CMK (cell line): ENCODE data around the gene EPB41L3.

Experiments
- DNase-seq: peaks from one replicate; pipeline ENCODE4 v3.0.0-alpha.2; 2010; ENCODE audit warnings: low read depth

EPB41L3 gene

GRCh38 chr18:5413447-5413846 lies 130.3 kb downstream of the EPB41L3 start:
- no peak for DNase-seq

DNA sequence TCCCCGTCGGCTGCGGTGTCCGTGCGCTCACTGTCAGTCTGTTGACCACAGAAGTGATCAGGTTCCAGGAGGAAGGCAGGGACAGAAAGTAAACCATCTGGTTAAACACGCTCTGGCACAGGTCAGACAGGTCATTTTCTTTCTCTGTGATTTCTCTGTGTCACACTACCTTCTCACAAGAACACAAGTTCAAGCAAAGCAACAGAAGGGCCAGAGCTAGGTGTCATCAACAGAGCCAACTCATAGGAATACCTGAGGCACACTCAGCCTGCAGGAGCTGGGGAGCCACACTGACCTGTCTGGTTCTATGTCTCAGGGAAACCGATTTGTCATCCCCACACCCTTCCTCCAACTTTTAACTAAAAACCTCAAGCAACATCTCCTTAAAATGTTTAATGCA lies 133.2 kb downstream of the EPB41L3 start:
- DNase-seq: no peak

DNA sequence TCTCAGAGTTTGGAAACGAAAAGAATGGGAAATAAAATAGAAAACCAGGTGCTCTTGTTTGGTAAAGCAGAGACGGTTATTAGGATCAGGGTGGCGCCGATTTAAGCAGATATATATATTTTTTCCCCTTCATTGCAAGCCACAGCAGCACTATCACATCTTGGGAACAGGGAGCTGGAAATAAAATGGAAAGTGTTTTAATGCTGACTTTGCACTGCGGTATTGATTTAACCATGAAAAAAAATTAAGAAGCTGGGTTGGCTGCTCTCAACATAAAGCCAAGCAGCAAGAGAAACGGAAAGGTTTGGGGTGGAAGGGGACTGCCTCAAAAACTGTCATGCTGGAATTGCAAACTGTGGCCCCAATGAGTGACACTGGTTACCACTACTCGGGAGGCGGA lies 145.5 kb downstream of the EPB41L3 start:
- no peak for DNase-seq

GRCh38 chr18:5397102-5397501 lies 146.7 kb downstream of the EPB41L3 start:
- no peak for DNase-seq

GRCh38 chr18:5395860-5396448 lies 147.8 kb downstream of the EPB41L3 start:
- DNase-seq: no peak

GRCh38 chr18:5393779-5394178 lies 150.0 kb downstream of the EPB41L3 start:
- DNase-seq: no peak

DNA sequence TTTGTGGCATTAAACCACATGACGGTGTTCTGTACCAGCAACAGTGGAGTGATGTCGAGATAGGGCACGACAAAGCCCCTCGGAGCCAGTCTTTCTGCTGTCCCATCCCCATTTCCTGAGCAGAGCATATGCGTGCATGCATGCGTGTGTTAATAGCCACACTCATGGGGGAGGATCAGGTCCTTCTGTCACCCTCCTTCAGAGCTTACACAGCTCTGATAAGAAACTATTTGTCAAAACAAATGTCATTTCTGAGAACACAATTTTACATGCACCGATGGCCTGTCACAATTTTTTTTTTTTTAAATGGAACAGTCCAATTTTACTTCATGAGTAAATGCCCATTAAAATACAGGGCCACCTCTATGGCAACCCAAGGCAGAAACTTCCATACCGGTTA lies 152.4 kb downstream of the EPB41L3 start:
- no peak for DNase-seq

GRCh38 chr18:5389356-5389755 lies 154.4 kb downstream of the EPB41L3 start:
- DNase-seq: no peak

- DNase-seq: no peak
Observed at GRCh38 chr18:5388896-5389295, 154.9 kb downstream of the EPB41L3 start.

GRCh38 chr18:5380586-5380985 lies 163.2 kb downstream of the EPB41L3 start:
- no peak for DNase-seq

GRCh38 chr18:5376986-5377385 lies 166.8 kb downstream of the EPB41L3 start:
- no peak for DNase-seq

DNA sequence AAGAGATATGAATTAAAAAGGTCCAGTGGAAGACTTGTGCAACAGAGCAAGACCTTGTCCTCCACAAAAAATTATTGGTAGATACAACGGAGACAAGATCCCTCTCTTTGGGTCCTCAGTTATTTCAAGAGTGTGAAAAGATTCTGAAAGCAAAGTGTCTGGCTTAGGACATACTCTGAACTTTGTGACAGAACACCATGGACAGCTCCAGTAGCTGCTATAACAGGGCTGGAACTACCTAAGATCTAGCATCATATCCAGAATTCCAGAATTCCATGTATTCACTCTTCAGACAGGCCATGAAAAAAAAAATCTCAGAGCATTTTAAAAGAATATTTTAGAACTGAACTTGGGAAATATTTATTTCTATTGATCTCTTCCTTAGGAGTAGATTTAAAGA lies 173.5 kb downstream of the EPB41L3 start:
- no peak for DNase-seq

- DNase-seq: no peak
Observed at GRCh38 chr18:5369513-5369912, 174.3 kb downstream of the EPB41L3 start.

DNA sequence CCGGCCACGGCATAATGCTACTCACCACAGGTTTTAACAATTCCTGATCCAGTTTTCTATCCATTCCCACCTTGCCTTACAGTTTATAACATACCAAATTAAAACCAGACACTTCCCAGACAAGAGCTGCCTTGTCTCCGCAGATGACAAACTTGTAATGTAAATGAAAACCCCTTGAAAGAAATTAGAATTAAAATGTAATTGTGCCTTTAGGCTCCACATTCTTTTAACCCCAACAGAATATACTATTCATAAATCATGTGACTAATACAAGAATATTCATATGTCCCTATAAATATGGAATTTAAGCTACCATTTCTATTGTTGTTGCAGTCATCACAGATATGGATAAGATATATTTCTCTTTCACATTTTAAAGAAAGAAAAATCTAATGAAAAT lies 178.4 kb downstream of the EPB41L3 start:
- no peak for DNase-seq

- DNase-seq: no peak
Observed at GRCh38 chr18:5350636-5351035, 193.2 kb downstream of the EPB41L3 start.
